Mucosa of stomach (tissue), 1 donor: Measurements from ENCODE around the gene SLC44A1.

Source experiments
- H3K27me3 ChIP-seq: one replicate; pipeline ENCODE4 v1.7.0; 2013; ENCODE audit warnings: mild to moderate bottlenecking, low read length; ENCODE audit not compliant: control insufficient read depth, insufficient read depth
- H3K36me3 ChIP-seq: one replicate; pipeline ENCODE4 v1.7.0; 2013; ENCODE audit warnings: low read length; ENCODE audit not compliant: control insufficient read depth, insufficient read depth
- H3K4me1 ChIP-seq: one replicate; pipeline ENCODE4 v1.7.0; 2013; ENCODE audit warnings: mild to moderate bottlenecking, low read length; ENCODE audit not compliant: control insufficient read depth, insufficient read depth
- H3K4me3 ChIP-seq: one replicate; pipeline ENCODE4 v1.7.0; 2013; ENCODE audit warnings: low read length
- H3K9ac ChIP-seq: one replicate; pipeline ENCODE4 v1.7.0; 2013; ENCODE audit warnings: mild to moderate bottlenecking, low read length, moderate library complexity
- H3K9me3 ChIP-seq: one replicate; pipeline ENCODE4 v1.7.0; 2013; ENCODE audit warnings: mild to moderate bottlenecking, low read length, moderate library complexity; ENCODE audit not compliant: control insufficient read depth
- donor health status: Pancreatic carcinoma.

Gene SLC44A1

DNA sequence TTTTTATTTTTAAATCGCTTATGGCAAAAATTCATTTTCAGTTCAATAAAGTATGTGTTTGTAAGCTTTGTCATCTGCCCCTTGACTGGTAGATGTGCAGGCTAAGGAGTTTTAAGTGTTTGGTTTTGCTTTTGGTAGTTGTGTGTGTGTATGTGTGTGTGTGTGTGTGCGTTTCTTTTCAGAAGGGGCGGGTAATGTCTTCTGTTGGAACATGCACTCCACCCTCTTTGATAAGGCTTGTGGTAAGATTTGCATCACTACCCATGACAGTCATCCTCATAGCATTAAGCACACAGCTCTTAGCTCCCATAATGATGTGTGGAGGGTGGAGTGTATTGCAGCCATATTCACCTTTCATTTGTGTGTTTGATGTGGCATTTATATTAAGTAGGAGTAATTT lies 111.3 kb downstream of the SLC44A1 start:
- H3K4me1 ChIP-seq: peaks cover 11% of the 10 kb centered on the region
- no peaks in the 10 kb centered on the region for H3K36me3 ChIP-seq
- no peaks in the 10 kb centered on the region for H3K9me3 ChIP-seq
- H3K4me3 ChIP-seq: no peak overlapping the region
- H3K27me3 ChIP-seq: no peaks in the 10 kb centered on the region
- no peak overlapping the region for H3K9ac ChIP-seq

DNA sequence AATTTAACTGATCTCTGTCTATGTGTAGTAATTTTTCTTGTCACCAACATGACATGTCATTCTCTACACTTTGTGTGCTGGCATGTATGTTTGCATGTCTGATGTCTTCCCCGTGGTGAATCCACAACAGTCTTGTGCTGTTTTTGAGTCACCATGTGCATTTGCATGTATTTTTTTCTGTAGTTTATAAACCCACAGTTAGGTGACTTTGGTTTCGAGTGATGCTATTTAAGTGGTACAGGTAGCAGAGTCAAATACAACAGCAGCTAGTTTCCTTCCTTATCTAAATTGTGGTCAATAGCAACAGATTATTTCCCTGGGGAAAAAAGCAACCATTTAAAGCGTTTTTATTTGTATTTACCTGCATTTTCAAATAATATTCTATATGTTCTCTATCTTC lies 113.5 kb downstream of the SLC44A1 start:
- no peaks in the 10 kb centered on the region for H3K36me3 ChIP-seq
- H3K4me1 ChIP-seq: peaks cover 11% of the 10 kb centered on the region
- H3K4me3 ChIP-seq: no peak overlapping the region
- no peak overlapping the region for H3K9ac ChIP-seq
- no peaks in the 10 kb centered on the region for H3K27me3 ChIP-seq
- no peaks in the 10 kb centered on the region for H3K9me3 ChIP-seq

GRCh38 chr9:105359892-105360291 lies 115.4 kb downstream of the SLC44A1 start:
- Histone ChIP-seq H3K9me3 (no peaks in the 10 kb centered on the region), H3K27me3 (no peaks in the 10 kb centered on the region), H3K9ac (no peak overlapping the region), H3K4me3 (no peak overlapping the region), H3K4me1 (peaks cover 11% of the 10 kb centered on the region), H3K36me3 (no peaks in the 10 kb centered on the region)

GRCh38 chr9:105360344-105360743 lies 115.9 kb downstream of the SLC44A1 start:
- Histone ChIP-seq H3K4me1 (peaks cover 11% of the 10 kb centered on the region), H3K36me3 (no peaks in the 10 kb centered on the region), H3K9me3 (no peaks in the 10 kb centered on the region), H3K9ac (no peak overlapping the region), H3K4me3 (no peak overlapping the region), H3K27me3 (no peaks in the 10 kb centered on the region)

DNA sequence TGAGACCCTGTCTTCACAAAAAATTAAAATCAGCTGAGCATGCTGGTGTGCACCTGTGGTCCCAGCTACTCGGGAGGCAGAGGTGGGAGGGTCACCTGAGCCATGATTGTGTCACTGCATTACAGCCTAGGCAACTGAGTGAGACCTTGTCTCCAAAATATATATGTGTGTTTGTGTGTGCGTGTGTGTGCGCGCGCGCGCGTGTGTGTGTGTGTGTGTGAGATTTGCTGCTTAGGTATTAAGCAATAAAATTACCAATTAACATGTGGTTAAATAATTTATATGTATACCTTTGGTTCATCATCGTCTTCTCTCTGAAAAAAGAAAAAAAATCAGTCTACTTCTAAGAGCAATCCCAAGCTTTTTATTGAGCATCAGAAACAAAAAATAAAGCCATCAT lies 117.4 kb downstream of the SLC44A1 start:
- H3K4me3 ChIP-seq: no peak overlapping the region
- no peaks in the 10 kb centered on the region for H3K36me3 ChIP-seq
- no peaks in the 10 kb centered on the region for H3K9me3 ChIP-seq
- no peaks in the 10 kb centered on the region for H3K27me3 ChIP-seq
- H3K9ac ChIP-seq: no peak overlapping the region
- peaks cover 7% of the 10 kb centered on the region for H3K4me1 ChIP-seq

DNA sequence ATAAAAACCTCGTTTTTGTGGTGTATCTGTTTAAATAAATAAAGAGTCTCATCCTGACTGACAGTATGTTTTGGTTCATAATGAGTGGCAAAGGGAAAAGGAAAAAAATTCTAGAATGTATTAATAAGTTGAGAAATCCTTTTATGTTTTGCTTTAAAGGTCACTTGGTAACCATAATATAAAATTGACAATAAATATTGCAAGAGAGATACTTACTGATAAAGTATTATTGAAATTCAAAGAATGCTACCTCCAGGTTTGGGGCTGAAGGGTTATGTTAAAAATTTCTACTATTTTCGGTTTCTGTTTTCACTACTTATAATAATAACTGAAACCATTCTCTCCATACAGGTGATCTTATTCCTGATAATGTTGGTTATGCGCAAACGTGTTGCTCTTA lies 118.0 kb downstream of the SLC44A1 start:
- no peaks in the 10 kb centered on the region for H3K9me3 ChIP-seq
- no peak overlapping the region for H3K4me3 ChIP-seq
- H3K9ac ChIP-seq: no peak overlapping the region
- peaks cover 7% of the 10 kb centered on the region for H3K4me1 ChIP-seq
- H3K27me3 ChIP-seq: no peaks in the 10 kb centered on the region
- no peaks in the 10 kb centered on the region for H3K36me3 ChIP-seq

- no peaks in the 10 kb centered on the region for H3K27me3 ChIP-seq
- H3K9me3 ChIP-seq: no peaks in the 10 kb centered on the region
- H3K9ac ChIP-seq: no peak overlapping the region
- H3K4me1 ChIP-seq: peaks cover 7% of the 10 kb centered on the region
- H3K36me3 ChIP-seq: no peaks in the 10 kb centered on the region
- H3K4me3 ChIP-seq: no peak overlapping the region
Observed at GRCh38 chr9:105363837-105364236, 119.4 kb downstream of the SLC44A1 start.

DNA sequence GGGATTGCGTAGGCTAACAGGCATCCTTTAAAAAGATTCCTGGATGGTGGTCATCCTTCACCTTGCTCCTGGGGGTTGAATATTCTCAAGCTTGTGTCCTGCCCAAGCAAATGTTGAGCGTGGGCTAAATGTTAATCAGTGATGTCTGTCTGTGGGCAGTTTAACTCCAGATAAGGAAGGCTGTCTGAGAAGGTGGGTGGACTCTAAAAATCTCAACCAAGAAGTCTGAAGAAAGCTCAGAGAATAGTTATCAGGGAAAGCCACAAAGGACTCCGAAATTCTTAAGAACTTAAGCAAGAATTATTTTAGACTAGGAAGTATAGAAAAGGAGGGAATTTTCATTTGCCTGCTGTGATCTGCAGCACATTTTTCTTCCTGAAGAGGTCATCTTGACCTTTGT lies 125.5 kb downstream of the SLC44A1 start:
- H3K4me1 ChIP-seq: no peaks in the 10 kb centered on the region
- H3K27me3 ChIP-seq: no peaks in the 10 kb centered on the region
- H3K36me3 ChIP-seq: no peaks in the 10 kb centered on the region
- H3K9ac ChIP-seq: no peak overlapping the region
- H3K4me3 ChIP-seq: no peak overlapping the region
- H3K9me3 ChIP-seq: no peaks in the 10 kb centered on the region

- Histone ChIP-seq H3K9ac (no peak overlapping the region), H3K27me3 (no peaks in the 10 kb centered on the region), H3K4me3 (no peak overlapping the region), H3K4me1 (no peaks in the 10 kb centered on the region), H3K9me3 (no peaks in the 10 kb centered on the region), H3K36me3 (no peaks in the 10 kb centered on the region)
Observed at GRCh38 chr9:105373723-105374122, 129.3 kb downstream of the SLC44A1 start.

DNA sequence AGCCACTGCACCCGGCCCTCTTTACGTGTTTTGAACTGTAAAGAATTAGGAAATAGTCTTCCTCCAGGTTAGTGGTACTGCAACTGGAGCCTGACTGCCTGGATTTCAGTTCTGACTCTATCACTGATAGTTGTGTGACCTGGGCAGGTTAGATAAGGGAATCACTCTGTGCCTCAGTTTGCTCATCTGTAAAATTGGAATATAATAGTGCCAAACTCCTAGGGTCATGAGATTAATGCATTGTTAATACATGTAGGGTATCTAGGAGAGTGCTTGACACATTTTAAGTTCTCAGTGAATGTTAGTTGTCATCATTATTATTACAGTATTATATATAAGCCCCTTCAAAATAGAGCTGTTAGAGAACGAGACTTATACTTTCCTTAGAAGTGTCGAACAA lies 130.9 kb downstream of the SLC44A1 start:
- Histone ChIP-seq H3K27me3 (no peaks in the 10 kb centered on the region), H3K4me1 (no peaks in the 10 kb centered on the region), H3K4me3 (no peak overlapping the region), H3K36me3 (no peaks in the 10 kb centered on the region), H3K9me3 (no peaks in the 10 kb centered on the region), H3K9ac (no peak overlapping the region)

GRCh38 chr9:105376893-105377292 lies 132.4 kb downstream of the SLC44A1 start:
- H3K36me3 ChIP-seq: no peaks in the 10 kb centered on the region
- no peaks in the 10 kb centered on the region for H3K4me1 ChIP-seq
- H3K27me3 ChIP-seq: no peaks in the 10 kb centered on the region
- H3K9me3 ChIP-seq: no peaks in the 10 kb centered on the region
- H3K9ac ChIP-seq: no peak overlapping the region
- H3K4me3 ChIP-seq: no peak overlapping the region

- H3K4me1 ChIP-seq: no peaks in the 10 kb centered on the region
- H3K4me3 ChIP-seq: no peak overlapping the region
- H3K36me3 ChIP-seq: peaks cover 4% of the 10 kb centered on the region
- H3K27me3 ChIP-seq: no peaks in the 10 kb centered on the region
- no peaks in the 10 kb centered on the region for H3K9me3 ChIP-seq
- H3K9ac ChIP-seq: no peak overlapping the region
Observed at GRCh38 chr9:105385381-105385985, 141.0 kb downstream of the SLC44A1 start.

DNA sequence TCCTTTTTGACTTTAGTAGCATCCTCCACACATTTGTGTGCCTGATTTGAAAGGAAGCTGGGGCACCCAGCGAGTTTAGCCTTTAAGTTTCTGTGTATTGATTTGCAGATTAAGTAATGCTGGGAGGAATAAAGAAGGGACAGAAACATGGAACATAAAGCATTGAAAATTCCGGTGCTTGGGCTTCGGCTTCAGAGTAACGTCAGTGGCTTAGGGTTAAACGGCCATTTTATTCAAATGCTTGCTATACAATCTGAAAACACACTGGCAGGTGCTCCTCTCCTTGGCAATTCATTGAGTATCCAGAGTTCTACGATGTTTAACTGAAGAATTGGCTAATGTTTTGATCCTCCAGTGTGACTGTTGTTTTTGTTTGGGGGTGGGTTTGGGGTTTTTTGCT lies 145.3 kb downstream of the SLC44A1 start:
- no peaks in the 10 kb centered on the region for H3K27me3 ChIP-seq
- H3K4me3 ChIP-seq: no peak overlapping the region

More for the DNA sequence above, 145.3 kb downstream of the SLC44A1 start:
- Histone ChIP-seq H3K9ac (no peak overlapping the region), H3K9me3 (no peaks in the 10 kb centered on the region), H3K4me1 (no peaks in the 10 kb centered on the region), H3K36me3 (peaks cover 4% of the 10 kb centered on the region)
